AG09309 (cell line): ENCODE data around the gene ADGRD1.

Experiments used
- DNase-seq: peaks from one replicate; pipeline ENCODE4 v3.0.0-alpha.2; 2010; ENCODE audit warnings: low read depth
- H3K4me3 ChIP-seq: 2 replicates; pipeline ENCODE4 v1.5.1; 2011; ENCODE audit warnings: mild to moderate bottlenecking, low read depth, low read length, moderate library complexity; ENCODE audit not compliant: control insufficient read depth
- CTCF ChIP-seq: IDR thresholded peaks from 2 replicates; pipeline ENCODE4 v1.5.1; 2011; ENCODE audit warnings: mild to moderate bottlenecking, low read depth, low read length, inconsistent platforms; ENCODE audit not compliant: insufficient read depth, control insufficient read depth; ENCODE audit errors: missing control alignments

The ADGRD1 gene

GRCh38 chr12:131001493-131001892 is 47.8 kb downstream of the ADGRD1 start:
- no peak for DNase-seq
- TF ChIP-seq CTCF: no peak
- H3K4me3 ChIP-seq: no peak overlapping the region

GRCh38 chr12:131002216-131002631 is 48.5 kb downstream of the ADGRD1 start:
- TF ChIP-seq CTCF: no peak
- DNase-seq: no peak

GRCh38 chr12:131003036-131003715 is 49.5 kb downstream of the ADGRD1 start:
- no peak for TF ChIP-seq CTCF
- no peak overlapping the region for H3K4me3 ChIP-seq
- no peak for DNase-seq

More at GRCh38 chr12:131002216-131002631, 48.5 kb downstream of the ADGRD1 start:
- no peak overlapping the region for H3K4me3 ChIP-seq

- no peak for DNase-seq
- TF ChIP-seq CTCF: no peak
- H3K4me3 ChIP-seq: no peak overlapping the region
Measured at GRCh38 chr12:131003716-131004045, 50.0 kb downstream of the ADGRD1 start.

- DNase-seq: no peak
Measured at GRCh38 chr12:131004166-131004565, 50.5 kb downstream of the ADGRD1 start.

GRCh38 chr12:131005161-131006035 is 51.7 kb downstream of the ADGRD1 start:
- TF ChIP-seq CTCF: no peak

More at GRCh38 chr12:131004166-131004565, 50.5 kb downstream of the ADGRD1 start:
- H3K4me3 ChIP-seq: no peak overlapping the region
- no peak for TF ChIP-seq CTCF

More at GRCh38 chr12:131005161-131006035, 51.7 kb downstream of the ADGRD1 start:
- no peak overlapping the region for H3K4me3 ChIP-seq
- DNase-seq: no peak
